HG03025 (cell line): ENCODE measurements around the gene ITGB8.
"Not testable (repeated sequence)": the region's sequence is repeated elsewhere in the genome, so short reads cannot be mapped to it uniquely, and the experiment has no call there.

ENCODE experiments used
- ATAC-seq: cut with Tn5 transposase; IDR thresholded peaks from one replicate; pipeline ENCODE4 v1.9.1; 2021; ENCODE audit warnings: mild to moderate bottlenecking, moderate library complexity; ENCODE audit not compliant: unreplicated experiment, low FRiP score

The ITGB8 gene

DNA sequence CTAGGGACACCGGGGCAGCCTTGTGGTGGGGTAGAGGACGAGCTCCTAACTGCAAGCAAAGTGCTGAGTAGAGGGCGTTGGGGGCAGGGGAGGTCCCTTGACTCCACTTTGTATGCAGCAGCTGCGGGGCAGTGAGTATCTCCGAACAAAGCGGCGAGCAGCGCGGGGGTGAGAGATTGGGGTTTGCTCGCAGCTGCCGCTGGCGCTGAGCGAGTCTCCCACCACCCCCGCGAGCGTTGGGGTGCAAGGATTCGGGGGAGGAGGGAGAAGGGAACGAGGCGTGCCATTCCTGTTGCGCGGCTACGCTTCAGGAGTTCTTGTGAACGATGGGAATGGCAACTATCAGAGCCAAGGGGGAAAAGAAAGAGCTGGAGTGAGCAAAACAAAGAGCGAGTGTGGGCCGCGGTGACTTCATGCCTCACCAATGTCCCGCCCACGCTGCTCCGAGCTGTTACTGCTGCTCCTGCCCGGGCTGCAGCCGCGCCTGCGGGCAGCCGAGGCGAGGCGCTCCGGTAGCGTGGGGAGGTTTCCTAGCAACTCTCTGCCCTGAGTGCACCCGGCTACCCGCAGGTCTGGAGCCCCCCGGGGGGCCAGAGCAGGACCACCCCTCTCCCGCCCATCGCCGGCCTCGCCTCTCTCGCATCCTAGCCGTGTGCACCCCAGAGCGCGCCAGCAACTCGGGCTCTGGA is at the start of gene ITGB8:
Gene ITGB8, plus strand, starts transcription at position 662 of the 689 bp plus-strand sequence. CDS start 907 bp downstream, outside the sequence.
- ATAC-seq, result peak; percentile 66

DNA sequence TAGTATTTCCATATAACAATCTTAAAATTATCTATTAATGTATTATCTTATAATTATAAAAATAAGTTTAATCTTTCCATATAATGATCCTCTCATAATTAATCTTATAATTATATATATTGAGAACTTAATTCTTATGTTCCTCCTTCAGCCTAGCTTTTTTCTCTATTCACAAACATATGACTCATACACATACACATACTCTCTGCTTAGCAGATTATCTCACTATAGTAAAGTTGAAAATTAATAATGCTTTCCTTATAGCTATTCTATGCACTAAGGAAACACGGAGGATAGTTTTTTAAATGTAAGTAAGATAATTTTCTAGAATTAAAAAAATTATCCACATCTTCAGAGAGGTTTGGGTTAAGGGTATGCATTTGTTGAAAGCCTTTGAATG is 47.7 kb upstream of the ITGB8 start:
- ATAC-seq, result no peak

DNA sequence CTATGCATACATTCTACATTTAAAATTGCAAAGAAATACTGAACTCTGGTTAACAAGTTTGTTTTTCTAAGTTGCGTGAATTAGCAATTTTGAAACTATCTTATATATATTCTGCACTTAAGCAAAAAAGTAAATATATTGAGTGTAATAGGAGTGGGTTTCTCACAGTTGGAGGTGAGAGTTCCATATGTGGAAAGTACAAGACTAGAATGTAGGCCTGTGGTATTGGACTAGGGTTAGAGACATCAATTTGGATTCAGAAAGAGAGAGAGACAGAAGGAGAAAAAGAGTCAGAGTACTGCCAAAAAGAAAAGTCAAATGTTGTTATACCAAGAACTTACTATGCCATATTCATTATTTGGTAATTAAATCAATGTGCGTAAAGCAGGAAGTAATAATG is 47.3 kb upstream of the ITGB8 start:
- ATAC-seq, result no peak

DNA sequence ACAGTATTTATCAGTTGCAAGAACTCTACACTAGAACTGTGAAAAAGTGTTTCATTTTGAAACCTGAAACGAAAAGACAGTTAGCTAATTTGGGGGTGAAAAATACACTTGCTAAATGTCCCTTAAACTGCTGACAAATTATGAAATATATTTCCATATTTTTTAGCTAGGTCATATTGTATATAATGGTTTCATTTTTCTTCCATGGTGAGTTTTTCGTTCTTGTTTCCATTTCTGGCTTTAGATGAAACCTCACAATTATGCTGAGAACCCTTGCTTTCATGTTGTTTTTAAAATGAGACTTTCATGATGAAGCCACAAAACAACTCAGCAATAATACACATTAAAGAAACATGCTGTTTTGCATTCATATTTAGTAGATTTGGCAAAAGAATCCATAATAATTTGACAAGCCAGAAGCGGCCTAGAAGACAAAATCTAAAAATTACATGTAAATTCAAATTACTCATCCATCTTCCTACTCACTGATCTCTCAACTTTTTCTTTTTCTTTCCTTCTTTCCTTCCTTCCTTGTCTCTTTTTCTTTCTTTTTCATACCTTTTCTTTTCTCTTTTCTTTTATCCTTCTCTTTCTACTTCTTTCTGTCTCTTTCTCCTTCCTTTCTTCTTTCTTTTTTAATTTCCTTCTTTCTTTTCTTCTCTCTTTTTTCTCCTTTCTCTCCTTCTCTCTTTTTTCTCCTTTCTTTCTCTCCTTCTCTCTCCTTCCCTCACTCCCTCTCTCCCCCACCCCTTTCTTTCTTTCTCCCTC is 46.5 kb upstream of the ITGB8 start:
- peak; percentile 74 for ATAC-seq

DNA sequence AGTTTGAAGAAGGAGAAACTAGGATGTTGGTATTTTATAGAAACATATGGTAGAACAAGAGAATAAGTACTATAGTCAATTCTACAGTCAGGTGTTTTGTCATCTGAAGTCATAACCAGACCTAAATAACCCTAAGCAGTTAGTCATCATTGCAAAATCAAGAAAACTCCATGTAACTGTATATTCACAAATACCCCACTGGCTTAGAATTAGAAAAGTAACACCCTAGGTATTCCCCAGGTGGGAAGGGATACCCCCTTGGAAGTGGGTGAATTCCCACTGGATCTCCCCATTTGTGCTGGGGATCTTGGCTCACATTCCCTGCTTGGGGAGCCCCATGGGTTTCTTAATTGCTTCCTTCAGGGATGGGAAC is 45.9 kb upstream of the ITGB8 start:
- ATAC-seq, result no peak

DNA sequence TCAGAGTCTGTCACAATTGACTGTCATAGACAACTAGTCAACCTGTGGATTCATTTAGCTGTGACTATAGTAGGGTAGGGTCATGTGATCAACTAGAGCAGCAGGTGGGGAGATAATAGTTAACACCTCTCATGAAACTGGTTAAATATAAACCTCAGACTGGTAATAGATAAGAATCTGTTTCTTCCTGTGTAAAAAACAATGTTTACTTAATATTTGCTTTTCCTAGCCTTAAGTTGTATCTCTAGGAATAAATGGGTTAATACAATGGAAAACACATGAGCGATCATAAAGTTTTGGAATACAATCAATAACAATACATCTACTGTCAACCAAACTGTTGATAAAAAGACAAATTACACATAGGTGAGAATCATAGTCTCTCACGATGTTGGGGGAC is 43.4 kb upstream of the ITGB8 start:
- no peak for ATAC-seq

DNA sequence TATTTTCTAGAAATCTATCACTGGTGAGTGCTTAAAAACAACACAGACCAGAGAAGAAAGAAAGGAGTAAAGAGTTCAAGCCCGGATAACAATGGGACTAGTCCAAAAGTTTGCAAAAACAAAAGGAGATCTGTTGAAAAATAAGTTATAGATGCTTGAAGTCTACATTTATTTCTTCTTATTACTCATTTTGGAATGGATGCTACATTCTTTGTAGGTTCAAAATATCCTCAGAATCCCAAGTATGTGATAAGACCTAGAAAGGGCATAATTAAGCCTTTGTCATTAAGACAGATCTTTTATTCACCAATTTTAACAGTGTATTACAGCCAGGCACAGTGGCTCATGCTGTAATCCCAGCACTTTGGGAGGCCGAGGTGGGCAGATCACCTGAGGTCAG is 42.7 kb upstream of the ITGB8 start:
- ATAC-seq, result no peak

DNA sequence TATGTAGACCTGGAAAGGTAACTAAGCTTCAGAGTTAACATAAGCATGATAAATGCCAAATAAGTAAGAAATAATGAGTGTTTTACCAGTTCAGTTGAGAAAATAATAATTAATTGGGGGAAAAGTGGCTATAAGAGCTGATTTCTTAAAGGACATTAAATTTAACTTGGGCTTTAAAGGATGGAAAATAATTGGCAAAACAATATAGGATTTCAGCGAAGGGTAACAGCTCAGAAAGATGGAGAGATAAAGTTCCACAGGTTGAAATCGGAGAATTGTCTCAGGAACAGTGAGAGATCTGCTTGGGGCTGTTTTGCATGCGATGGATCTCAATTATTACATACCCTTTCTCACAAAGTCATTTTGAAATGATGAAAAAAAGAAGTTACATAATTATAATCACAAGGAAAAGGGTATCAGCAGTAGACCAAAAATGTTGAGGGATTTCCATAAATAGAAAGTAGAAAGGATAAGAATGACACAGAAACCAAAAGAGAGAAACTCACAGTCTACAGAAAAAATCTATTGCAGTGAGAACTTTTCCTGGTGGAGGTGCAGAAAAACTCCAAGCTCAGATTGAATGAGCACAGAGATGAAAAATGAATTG is 40.1 kb upstream of the ITGB8 start:
- ATAC-seq, result no peak

DNA sequence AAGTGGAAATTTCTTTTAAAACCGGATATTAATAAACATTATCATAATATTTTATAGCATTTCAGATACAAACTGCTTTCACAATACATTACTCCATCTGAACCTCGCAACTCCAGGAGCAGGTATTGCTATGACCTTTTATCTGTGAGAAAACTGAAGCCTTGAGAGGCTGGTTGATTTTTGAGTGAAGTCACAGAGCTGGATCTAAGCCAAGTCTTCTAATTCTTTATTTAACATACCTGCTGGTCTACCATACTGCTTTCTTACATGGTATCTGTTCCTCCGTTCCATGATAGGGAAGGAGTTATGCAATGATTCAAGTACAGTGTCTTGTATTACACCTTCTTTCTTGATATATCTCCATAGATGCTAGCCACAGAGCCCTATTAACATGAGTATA is 37.4 kb upstream of the ITGB8 start:
- no peak for ATAC-seq

DNA sequence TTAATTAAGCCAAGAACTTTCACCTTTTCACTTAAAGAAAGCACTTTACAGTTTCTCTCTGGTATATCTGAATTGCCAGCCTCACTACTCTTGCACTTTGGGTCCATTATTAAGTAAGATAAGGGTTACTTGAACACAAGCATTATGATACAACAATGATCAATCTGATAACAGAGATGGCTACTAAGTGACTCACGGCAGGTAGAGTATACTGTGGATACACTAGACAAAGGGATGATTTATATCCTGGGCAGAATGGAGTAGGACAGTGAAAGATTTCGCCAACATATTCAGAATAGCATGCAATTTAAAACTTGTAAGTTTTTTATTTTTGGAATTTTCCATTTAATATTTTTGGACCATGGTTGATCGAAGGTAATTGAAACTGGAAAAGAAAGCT is 34.3 kb upstream of the ITGB8 start:
- no peak for ATAC-seq

DNA sequence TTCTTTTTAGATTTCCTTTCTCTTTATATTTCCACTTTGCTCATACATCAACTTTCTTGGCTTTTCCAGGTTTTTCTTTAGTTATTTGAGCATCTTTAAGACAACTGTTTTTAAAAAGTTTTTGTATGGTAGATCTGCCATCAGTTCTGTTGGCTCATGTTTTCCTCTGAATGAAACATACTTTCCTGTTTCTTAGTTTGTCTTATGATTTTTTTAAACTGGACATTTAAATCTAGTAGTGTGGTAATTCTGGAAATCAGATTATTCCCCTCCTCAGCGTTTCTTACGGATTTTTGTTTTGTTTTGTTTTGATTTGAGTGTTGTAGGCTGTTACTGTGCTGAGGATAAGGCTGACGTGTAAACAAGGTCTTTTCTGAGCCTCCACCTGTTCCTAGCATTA is 33.8 kb upstream of the ITGB8 start:
- no peak for ATAC-seq

DNA sequence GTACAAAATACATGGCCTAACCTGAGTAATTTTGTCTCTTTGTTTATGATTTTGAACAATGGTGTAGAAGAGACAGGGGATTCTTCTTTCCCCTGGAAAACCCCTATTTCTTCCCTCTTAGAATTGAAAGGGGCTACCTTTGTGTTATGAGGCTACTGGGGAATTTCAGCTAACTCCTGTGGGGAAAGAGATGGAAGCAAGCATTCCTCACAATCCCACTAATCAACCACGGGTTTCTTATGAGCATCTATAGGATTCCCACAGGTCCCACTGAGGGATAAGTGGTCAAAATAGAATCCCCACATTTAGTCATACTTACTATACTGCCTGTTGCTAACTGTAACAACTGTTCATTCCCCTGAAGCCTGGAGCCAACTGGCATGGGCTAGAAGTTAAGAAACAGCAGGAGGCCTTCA is 32.2 kb upstream of the ITGB8 start:
- ATAC-seq, result no peak

DNA sequence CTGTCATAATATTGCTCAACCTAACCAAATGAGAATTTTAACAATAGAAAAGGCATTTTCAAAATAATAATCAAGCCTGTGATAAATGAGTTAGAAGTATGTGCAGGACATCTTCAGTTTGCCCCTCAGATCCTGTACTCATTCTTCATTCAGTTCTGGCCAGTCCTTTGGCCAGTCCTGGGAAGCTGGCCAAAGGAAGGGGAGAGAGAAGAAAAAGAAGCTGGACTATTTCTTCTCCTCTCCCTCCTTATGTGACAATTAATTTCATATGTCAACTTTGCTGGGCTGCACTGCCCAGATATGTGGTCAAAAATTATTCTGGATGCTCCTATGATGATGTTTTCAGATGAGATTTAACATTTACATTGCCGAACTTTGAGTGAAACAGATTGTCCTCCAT is 31.6 kb upstream of the ITGB8 start:
- ATAC-seq, result no peak

DNA sequence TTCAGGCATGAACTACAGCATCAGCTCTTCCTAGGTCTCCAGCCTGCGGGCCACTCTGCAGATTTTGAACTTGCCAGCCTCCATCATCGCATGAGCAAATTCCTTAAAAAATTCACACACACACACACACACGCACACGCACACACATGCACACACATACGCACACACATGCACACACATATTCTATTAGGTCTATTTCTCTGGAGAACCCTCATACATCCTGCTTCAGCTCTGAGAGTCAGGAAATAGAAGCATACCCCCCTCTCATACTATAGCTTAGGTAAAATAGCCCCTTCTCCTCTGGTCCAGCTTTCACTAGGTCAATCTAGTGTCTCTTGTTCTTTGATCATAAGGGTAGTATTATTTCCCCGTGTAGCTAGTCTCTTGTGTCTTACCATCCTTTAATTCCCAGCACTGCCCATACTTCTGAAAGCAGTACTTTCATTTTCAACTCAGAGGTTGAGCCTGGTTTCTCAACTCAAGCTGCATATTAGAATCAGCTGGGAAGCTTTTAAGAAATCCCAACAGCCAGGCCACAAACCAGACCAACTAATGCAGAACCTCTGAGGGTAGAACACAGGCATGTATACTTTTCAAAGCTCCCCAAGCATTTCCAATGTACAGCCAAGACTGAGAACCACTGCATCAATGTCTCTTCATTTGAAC is 30.9 kb upstream of the ITGB8 start:
- ATAC-seq, result peak; percentile 64

DNA sequence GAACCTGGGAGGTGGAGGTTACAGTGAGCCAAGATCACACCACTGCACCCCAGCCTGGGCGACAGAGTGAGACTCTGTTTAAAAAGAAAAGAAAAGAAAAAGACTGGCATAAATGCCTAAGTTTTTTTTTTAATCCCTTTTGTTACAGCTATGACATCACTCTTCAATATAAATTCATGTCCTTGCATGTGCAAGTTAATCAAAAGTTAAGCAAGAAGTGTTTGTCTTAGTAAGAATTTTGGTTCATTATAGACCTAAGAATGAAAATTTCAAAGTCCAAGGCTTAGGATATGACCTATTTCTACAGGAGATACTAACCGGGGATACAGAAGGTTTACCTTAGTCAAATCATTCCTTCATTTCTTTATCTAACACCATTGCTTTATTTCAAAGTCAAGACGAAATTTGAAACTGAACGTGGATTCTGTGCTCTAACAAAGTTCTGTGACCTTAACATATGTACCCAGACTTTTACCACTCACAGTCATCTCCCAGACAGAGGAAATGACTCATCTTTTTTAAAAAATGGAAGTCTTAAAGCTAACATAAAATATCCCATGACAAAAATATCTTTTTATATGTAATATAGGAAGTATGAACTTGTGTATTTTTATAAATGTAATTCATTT is 29.3 kb upstream of the ITGB8 start:
- no peak for ATAC-seq

DNA sequence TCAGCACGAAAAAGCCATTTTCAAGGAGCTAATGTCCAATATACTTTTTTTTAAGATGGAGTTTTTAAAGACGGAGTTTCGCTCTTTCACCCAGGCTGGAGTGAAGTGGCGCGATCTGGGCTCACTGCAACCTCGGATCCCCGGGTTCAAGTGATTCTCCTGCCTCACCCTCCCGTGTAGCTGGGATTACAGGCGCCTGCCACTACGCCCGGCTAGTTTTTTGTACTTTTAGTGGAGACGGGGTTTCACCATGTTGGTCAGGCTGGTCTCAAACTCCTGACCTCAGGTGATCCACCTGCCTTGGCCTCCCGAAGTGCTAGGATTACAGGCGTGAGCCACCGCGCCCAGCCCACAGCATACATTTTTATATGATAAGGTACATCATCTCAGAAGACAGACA is 28.4 kb upstream of the ITGB8 start:
- ATAC-seq, result not testable (repeated sequence)

DNA sequence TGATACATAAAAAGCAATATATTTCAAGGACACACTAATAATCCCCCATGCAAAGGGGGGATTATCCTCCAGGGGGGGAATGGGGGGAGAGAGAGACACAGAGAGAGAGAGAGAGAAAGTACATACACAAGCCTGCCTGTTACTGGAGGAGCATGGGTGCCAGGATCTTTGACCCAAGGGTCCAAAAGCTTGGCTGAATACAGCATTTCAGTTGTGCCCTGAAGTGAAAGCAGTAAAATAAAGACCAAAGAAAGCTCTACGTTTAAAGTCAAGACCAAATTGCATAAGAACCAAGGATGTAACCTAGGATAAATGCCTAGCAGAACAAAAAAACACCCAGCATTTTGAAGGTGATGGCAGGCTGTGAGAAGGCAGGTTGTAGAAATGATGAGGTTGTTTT is 27.8 kb upstream of the ITGB8 start:
- ATAC-seq, result no peak

DNA sequence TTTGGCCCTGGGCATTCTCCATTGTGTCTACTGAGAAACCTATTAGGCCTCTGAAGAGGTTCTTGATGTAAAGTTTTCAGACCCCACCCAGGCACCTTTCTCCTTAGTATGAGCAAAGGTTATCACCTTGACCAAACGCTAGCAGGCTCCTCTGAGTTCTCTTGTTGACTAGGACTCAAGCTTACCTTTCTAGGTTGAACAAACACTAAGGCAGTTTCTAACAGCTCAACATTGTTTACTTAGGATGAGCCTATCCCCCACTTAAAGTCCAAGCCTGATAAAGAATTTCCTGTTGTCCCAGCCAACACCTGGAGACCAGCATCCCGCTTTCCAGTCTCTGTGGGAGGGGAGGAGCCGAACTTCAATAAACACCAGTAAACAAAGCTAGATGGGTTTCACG is 26.3 kb upstream of the ITGB8 start:
- ATAC-seq, result no peak

DNA sequence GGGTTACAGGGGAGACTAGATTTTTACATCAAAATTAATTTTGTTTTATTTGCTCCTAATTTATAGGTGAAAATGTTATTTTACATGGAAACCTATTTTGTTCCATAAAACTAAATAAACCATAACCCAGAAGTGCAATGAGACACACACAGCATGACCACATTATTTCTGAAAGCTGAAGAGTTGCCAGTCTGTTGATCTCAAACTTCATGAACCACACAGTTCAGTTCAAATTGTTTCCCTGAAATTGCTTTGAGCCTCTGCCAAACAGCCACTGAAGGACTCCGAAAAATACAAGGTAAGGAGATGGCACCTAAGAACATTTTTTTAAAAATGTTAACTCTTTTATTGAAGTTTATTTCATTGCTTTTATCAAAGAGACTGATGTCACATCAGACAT is 25.0 kb upstream of the ITGB8 start:
- no peak for ATAC-seq

DNA sequence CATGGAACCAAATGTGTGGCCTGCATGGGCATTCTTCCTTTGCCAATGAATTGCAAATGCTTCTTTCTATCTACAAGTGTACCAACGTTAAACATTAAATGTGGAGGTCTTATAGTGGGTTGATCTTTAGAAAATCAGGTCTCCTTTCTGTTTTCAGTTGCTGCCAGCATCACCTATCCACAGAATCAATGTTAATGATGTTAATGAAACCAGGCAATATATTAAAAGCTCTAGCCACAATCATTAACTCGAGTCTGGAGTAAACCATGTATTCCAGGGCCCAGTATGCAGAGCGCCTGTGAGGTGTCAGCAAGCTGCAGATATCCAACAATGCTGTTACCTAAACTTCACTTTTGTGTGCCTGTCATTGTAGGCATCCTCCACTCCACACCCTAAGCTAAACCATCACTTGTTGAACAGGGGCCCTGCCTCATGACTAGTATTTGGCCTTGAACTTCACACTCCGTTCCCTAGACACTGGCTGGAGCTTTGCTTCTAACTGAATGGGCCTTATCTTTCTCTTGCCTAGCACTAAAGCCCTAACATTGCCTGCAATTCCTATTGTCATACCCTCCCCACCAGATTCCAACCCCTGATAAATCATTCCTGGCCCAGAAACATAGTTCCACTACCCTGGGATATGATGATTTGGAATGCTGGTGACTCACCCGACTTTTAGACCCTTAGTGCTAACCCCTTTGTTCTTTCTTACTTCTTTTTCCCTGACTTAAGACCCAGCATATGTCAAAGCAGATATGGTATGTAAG is 24.3 kb upstream of the ITGB8 start:
- ATAC-seq, result no peak
